ENCODE measurements around the gene EIF4E3. TPM values are rescaled to one million over a fixed set of nuclear protein-coding genes. Genes with fewer than 3 reads are reported as not detected.

Gene EIF4E3
- total and polyA plus RNA-seq, 3 donors from 2014 or later, result 10.4 to 17.4 (median 15.4) TPM

GRCh38 chr3:71753701-71754609 is 28.8 kb upstream of the EIF4E3 start, which contains the start of gene GPR27:
Gene GPR27, plus strand, starts transcription at chr3:71753855. Its CDS starts 195 bp downstream, at chr3:71754050.
- WGBS, 2 donors, result 0% methylated on average over 2 to 67 of the region's 131 CpGs
- H3K27ac ChIP-seq, result peak within 1 kb of the TSS in 1 of 2 donors; percentile 61
- DNase-seq, result peak; percentile 34
- H3K9me3 ChIP-seq, result no peaks in the 10 kb centered on the region
- H3K4me1 ChIP-seq, result peaks cover 4% of the 10 kb centered on the region
- no peaks in the 10 kb centered on the region for H3K27me3 ChIP-seq
- TF ChIP-seq CTCF (IDR thresholded peaks at IDR 0.05) (no peak), POLR2A (IDR thresholded peaks at IDR 0.05) (no peak)
- H3K4me3 ChIP-seq, result peak within 1 kb of the TSS; percentile 51 to 56
- intact Hi-C loops (cut with DNase I; ENCODE audit: low total_unique reads), result no loop called here
- H3K36me3 ChIP-seq (ENCODE audit: low read depth, missing control alignments), result no peaks in the 10 kb centered on the region

- intact Hi-C loops (cut with DNase I; ENCODE audit: low total_unique reads), result no loop called here
- TF ChIP-seq CTCF (IDR thresholded peaks at IDR 0.05) (no peak), POLR2A (IDR thresholded peaks at IDR 0.05) (no peak)
- no peaks in the 10 kb centered on the region for H3K9me3 ChIP-seq
Measured at GRCh38 chr3:71752831-71753700, 27.9 kb upstream of the EIF4E3 start.

GRCh38 chr3:71751602-71752001 is 26.4 kb upstream of the EIF4E3 start:
- Histone ChIP-seq H3K36me3 (ENCODE audit: low read depth, missing control alignments) (no peaks in the 10 kb centered on the region), H3K9me3 (no peaks in the 10 kb centered on the region), H3K27me3 (no peaks in the 10 kb centered on the region), H3K4me1 (peaks cover 4% of the 10 kb centered on the region), H3K4me3 (no peak overlapping the region), H3K27ac (no peak overlapping the region)
- intact Hi-C loops (cut with DNase I; ENCODE audit: low total_unique reads), result no loop called here
- DNase-seq, result no peak
- TF ChIP-seq POLR2A (IDR thresholded peaks at IDR 0.05) (no peak), CTCF (IDR thresholded peaks at IDR 0.05) (no peak)
- 75 to 79% methylated on average over 4 of the region's 4 CpGs for WGBS, 2 donors

More at GRCh38 chr3:71752831-71753700, 27.9 kb upstream of the EIF4E3 start:
- H3K4me3 ChIP-seq, result peak overlapping the region; percentile 32 to 56
- peak; percentile 22 for DNase-seq
- no peaks in the 10 kb centered on the region for H3K27me3 ChIP-seq
- H3K27ac ChIP-seq, result peak overlapping the region in 1 of 2 donors; percentile 45
- H3K4me1 ChIP-seq, result peaks cover 4% of the 10 kb centered on the region
- WGBS, 2 donors, result 13 to 32% methylated on average over 16 to 53 of the region's 68 CpGs
- H3K36me3 ChIP-seq (ENCODE audit: low read depth, missing control alignments), result no peaks in the 10 kb centered on the region

GRCh38 chr3:71744738-71745137 is 19.5 kb upstream of the EIF4E3 start:
- no peaks in the 10 kb centered on the region for H3K36me3 ChIP-seq (ENCODE audit: low read depth, missing control alignments)
- H3K4me1 ChIP-seq, result no peaks in the 10 kb centered on the region
- no peaks in the 10 kb centered on the region for H3K27me3 ChIP-seq
- WGBS, 2 donors, result 81 to 87% methylated on average over 3 of the region's 3 CpGs
- no peak overlapping the region for H3K4me3 ChIP-seq
- no peak for DNase-seq
- no peaks in the 10 kb centered on the region for H3K9me3 ChIP-seq
- TF ChIP-seq POLR2A (IDR thresholded peaks at IDR 0.05) (no peak), CTCF (IDR thresholded peaks at IDR 0.05) (no peak)
- H3K27ac ChIP-seq, result no peak overlapping the region
- intact Hi-C loops (cut with DNase I; ENCODE audit: low total_unique reads), result no loop called here

Data from testis (tissue), 3 donors.